Fibroblast of the aortic adventitia (primary cell): ENCODE data around the gene PRRT4. TPM values are rescaled to one million over a fixed set of nuclear protein-coding genes. Genes with fewer than 3 reads are reported as not detected.

Source experiments
- DNase-seq: peaks from one replicate; pipeline ENCODE4 v3.0.0-alpha.2; 2010; ENCODE audit warnings: low read depth
- H3K4me3 ChIP-seq: 2 replicates; pipeline ENCODE4 v1.5.1; 2011; ENCODE audit warnings: low read depth, mild to moderate bottlenecking, control low read depth, low read length, moderate library complexity
- CTCF ChIP-seq: IDR thresholded peaks from 2 replicates; pipeline ENCODE4 v1.5.1; 2011; ENCODE audit warnings: mild to moderate bottlenecking, low read length, control low read depth, inconsistent platforms; ENCODE audit not compliant: insufficient read depth
- total RNA-seq: library from RNA; depleted of rRNA; stranded (reverse); fragments of >200 nt; gene quantifications from 2 replicates; pipeline ENCODE4 v1.2.3, GENCODE V29; 2012; ENCODE audit warnings: low replicate concordance

PRRT4 gene
- total RNA-seq, 1 donor: 0.27 TPM

GRCh38 chr7:128394904-128395496 is 33.5 kb upstream of the PRRT4 start:
- no peak for TF ChIP-seq CTCF
- no peak overlapping the region for H3K4me3 ChIP-seq
- DNase-seq: no peak

- DNase-seq: no peak
- no peak for TF ChIP-seq CTCF
- H3K4me3 ChIP-seq: no peak overlapping the region
Observed at GRCh38 chr7:128393526-128394330, 32.2 kb upstream of the PRRT4 start.

- no peak overlapping the region for H3K4me3 ChIP-seq
- DNase-seq: no peak
- TF ChIP-seq CTCF: no peak
Observed at GRCh38 chr7:128392446-128393327, 31.2 kb upstream of the PRRT4 start.

GRCh38 chr7:128391805-128392204 is 30.3 kb upstream of the PRRT4 start:
- no peak for TF ChIP-seq CTCF
- no peak for DNase-seq
- no peak overlapping the region for H3K4me3 ChIP-seq

GRCh38 chr7:128390871-128391565 is 29.5 kb upstream of the PRRT4 start:
- H3K4me3 ChIP-seq: no peak overlapping the region
- DNase-seq: no peak
- TF ChIP-seq CTCF: no peak

DNA sequence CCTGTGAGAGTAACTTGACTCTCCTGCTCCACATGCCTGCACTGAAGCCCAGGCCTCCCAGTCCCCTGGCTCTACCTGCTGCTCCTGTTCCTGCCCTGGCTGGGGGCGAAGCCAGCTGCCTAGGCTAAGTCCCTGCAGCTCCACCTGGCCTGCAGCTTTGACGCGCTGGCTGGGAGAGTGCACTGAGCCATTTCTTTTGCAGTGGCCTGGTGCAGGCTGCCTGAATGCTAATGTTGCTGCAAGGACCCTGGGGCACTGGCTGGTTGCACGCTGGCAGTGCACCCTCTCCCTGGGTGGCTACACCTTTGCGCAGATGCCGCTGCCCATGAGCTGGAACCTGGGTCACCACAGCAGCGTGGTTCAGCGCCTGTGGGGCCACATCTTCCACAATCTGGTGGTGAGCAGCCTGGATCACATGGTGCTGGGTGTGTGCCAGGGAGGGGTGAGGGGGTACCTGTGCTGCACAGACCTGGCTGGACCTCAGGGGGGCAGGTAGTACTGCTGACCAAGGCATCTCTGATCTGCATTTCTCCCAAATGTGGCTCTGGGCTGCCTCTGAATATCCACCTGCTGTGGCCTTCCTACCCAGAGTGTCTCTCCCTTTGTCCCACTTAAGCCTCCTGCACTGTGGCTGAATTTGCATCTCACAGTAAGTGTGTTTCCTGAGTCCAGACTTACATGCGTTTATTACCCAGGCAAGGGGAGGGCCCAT is 28.3 kb upstream of the PRRT4 start:
- no peak for TF ChIP-seq CTCF
- no peak for DNase-seq

More for the DNA sequence above, 28.3 kb upstream of the PRRT4 start:
- no peak overlapping the region for H3K4me3 ChIP-seq
